ENCODE results near the gene CUEDC2.

Gene CUEDC2

DNA sequence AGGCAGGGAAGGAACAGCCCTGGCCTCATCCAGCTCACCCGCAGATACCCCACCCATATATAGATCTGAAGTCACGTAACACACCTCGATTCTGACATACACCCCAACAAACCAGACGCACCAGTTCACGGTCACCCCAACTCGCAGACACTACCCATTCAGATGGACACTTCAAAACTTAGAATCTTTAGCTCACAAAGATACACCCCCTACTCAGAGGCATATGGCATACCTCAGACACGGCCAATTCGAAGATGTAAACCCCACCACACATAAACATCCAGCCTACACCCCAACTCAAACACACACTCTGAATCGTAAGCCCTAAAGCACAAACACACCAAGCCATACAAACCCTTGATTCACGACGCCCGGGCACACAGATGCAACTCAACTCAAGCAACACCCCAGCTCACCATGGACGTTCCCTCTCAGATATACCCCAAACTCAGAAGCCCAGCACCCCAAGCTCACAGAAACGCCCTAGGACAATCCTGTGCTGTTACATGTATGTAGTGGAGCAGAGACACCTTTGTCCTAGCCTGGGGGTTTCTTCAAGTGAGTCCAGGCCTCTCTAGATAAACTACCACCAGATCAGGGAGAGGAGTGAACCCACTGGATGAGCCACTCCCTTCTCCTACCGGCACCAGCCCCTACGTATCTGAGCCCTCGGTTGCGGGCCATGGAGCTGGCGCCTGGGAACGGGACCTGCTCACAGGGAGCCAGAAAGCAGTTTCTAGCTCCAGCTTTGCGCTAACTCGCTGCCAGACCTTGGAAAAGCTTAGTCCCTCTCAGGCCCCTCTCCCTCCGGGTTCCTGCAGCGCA is 22.6 kb downstream of the CUEDC2 start:
- DNase-seq (ENCODE audit: low spot score) = no peak

DNA sequence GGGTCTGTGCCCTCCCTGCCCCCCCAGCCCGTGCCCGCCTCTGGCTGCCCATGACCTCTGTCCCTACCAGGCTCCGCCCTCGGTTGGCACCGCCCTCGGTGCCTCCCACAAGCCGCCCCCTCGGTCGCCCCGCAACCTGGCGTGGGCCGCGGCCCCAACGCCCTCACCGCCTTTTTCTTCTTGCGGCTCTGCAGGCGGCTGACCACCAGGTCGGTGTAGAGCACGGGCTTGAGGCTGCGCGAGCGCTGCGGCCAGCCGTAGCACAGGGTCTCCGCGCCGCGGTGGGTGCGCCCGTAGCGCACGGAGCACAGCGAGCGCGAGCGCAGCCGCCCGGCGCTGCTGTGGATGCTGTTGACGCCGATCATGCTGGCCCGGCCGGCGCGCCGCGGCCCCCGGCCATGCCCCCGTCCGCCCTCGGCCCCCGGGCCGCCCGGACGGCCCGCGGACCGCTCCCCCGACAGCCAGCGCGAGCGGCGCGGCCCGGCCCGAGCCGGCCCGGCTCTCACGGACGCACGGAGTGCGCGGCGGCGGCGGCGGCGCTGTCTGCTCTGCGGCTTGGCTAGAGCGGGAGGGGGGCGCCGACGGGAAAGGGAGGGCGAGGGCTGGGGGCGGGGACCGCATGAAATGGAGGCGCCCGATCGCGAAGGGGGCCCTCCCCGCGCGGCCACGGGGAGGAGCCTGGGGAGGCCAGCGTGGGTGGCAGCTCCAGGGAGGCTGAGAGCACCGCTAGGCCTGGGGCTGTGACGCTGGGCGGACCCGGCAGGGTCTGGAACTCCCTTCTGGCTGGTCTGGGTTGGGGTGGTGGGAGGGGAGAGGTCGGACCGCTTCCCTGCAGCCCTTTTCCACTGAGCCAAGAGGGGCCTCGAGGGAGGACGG is 23.4 kb downstream of the CUEDC2 start:
- DNase-seq (ENCODE audit: low spot score) = peak; percentile 77

DNA sequence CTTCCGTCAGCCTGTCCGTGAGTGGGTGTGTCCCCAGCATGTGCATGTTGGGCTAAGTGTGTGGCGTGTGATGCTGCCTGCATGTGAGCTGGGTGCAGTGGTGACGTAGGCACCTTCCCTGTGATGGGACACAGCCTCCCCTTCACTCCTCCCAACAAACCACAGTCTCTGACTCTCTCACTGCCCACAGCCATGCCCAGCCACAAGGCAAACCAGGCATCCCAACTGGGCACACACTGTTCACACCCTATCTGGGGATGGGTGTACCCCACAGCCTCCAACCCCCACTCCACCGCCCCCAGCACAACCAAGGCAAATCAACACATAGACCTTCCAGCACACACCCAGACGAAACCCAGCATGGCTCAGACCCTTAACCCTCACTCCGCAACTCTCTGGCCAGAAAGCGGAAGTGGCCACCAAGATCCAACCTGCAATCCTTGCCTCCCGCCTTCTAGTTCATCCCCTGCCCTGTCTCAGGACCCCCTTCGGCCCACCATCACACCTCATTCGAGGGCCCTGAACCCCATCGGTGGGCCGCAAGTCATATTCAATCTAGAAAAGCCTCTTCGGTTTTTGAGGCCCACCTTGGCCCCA is 24.1 kb downstream of the CUEDC2 start:
- no peak for DNase-seq (ENCODE audit: low spot score)

DNA sequence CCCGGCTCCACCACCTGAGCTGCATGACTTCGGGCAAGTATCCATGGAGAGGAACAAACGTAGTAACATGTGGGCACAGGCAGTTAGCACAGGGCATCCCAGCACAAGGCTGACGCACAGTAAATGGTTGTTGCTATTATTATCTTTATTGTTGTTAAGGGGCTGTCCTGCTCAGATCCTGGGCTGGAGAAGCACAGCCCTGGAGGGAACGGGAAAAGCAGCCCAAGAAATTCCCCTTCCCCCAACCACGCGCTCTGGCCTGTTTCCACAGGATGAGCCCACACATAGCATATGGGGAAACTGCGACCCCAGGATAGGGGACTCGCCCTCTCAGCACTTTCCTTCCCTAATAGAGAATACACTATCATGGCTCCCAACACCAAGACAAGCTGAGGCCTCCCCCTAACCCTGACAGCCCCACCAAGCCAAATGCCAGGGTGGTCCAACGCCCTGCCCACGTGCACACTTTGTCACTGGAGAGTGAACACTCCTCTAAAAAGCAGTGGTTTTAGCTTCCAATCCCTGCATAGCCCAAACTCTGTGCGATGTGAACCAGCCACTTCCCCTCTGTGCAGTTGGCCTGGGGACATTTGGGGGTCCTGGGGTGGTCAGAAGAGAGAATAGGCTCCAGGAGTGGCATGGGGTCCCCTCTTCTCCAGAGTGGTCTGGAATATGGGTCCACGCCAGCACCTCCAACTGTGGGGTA is 24.8 kb downstream of the CUEDC2 start:
- DNase-seq (ENCODE audit: low spot score) = no peak

DNA sequence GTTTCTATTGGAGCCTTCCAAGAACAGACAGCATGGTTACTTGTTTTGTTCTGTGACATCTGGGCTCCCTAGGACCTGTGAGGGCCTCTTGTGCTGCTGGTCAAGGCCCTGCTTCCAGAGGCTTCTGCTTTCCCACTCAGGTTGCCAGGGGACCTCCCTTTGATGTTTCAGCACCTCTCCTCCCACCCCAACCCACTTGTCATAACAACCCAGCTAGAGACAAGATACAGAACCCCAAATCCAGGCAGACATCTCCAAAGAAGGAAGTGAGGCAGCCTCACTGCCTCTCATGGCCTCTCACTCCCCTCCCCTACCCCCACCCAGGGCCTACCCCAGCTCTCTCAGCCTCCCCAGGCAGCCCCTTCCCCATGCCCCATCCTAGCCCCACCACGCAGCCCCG is 25.6 kb downstream of the CUEDC2 start:
- no peak for DNase-seq (ENCODE audit: low spot score)

DNA sequence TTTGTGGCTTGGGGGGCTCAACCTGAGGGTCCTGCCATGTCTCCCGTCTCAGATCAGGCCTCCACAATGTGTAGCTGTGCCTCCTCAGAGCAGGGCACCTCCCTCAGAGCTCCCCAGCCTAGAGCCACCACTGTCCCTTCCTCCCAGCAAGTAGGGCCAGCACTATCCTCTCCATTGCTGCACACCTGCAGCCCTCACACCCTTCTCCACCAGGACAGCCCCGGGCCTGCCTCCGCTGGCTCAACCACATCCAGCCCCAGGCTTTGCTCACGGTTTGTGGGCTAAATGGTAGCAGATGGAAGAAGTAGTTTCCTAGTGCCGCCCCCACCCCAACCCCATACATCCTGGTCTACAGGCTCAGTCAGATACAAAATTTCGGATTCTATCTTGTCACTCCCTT is 26.7 kb downstream of the CUEDC2 start:
- DNase-seq (ENCODE audit: low spot score) = no peak

DNA sequence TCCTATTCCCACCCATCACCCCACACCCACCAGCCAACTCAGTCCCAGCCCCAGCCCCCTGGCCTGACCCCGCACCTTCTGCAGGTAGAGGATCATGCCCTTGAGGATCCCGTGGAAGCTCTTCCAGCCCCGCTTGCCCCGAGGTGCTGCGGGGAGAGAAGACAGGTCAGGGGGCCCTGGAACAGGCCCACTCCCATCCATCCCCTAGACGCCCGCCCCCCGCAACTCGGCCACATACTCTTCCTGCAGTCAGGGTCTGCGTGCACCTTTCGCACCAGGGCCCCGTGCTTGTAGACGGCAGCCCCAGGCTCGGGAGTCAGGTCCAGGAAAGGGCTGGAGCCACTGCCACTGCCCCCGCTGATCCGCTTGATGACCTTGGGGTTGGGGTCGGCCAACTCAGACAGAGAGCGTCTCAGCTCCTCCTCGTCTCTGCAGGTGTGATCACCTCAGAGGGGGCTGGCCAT is 27.2 kb downstream of the CUEDC2 start:
- DNase-seq (ENCODE audit: low spot score) = no peak

DNA sequence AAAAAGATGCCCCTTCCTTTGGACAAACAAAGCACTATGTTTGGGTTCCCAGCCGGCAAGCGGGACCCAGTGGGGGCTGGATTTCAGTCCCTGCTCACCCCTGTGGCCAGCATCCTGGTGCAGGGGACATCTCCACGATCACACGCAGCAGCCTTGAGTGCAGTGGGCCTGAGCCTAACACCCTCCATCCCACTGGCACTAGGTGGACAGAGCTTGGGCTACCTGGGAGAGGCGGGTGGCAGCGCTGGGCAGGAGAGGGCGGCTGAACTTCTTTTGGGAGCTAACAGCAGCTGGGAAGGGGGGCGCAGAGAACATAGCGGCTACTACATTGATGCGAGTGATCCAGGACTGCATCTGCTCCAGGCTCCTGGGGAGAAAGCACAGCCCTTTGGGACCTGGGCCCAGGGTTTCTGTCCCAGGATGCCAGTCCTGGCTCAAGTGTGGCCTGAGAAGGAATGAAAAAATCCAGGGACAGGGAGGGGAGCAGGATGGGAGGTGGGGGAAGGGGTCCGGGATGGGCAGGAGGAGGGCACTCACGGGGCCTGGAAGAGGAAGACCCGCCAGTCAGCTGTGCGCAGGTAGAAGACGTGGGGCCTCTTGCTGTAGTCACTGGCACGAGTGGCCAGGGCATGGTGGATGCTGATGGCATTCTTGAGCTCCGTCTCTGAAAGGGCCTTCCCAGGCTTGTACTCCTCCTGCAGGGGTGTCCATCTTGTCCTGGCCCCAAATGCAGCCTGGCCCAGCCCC is 27.8 kb downstream of the CUEDC2 start:
- no peak for DNase-seq (ENCODE audit: low spot score)

DNA sequence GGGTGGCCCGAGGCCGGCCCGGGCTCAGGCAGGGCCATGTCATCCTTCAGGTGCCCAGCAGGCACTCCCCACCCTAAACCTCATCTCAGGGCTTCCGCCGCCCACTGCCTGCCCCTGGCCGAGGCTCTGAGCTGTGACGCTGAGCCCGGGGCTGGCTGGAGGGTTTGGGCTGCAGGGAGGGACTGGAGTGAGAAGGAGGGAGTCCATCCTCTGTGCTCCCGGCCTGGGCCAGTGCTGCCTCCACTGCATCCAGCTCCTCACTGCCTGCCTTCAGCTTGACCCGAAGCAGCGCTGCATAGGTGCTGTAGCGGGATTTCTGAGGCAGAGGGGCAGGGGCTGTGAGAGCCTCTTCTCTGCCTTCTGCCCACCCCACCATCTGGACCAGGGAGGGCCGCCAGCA is 29.3 kb downstream of the CUEDC2 start:
- no peak for DNase-seq (ENCODE audit: low spot score)

DNA sequence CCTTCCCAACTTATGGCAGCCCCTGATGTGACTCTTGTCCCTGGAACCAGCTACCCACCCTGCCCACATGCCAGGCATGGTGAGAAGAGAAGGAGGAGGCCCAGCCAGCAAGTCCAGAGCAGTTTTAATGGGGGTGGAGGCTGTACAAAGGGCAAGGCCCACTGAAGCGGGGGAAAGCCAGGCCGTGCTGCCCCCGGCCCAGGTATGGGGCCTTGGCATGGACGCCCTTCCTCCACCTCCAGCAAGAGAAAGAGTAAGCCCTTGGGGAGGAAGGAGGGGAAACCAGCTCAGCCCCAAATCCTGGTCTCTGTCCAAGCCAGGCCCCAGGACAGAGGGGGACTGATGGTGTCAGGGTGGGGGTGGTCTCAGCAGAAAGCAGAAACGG is 29.9 kb downstream of the CUEDC2 start:
- no peak for DNase-seq (ENCODE audit: low spot score)

DNA sequence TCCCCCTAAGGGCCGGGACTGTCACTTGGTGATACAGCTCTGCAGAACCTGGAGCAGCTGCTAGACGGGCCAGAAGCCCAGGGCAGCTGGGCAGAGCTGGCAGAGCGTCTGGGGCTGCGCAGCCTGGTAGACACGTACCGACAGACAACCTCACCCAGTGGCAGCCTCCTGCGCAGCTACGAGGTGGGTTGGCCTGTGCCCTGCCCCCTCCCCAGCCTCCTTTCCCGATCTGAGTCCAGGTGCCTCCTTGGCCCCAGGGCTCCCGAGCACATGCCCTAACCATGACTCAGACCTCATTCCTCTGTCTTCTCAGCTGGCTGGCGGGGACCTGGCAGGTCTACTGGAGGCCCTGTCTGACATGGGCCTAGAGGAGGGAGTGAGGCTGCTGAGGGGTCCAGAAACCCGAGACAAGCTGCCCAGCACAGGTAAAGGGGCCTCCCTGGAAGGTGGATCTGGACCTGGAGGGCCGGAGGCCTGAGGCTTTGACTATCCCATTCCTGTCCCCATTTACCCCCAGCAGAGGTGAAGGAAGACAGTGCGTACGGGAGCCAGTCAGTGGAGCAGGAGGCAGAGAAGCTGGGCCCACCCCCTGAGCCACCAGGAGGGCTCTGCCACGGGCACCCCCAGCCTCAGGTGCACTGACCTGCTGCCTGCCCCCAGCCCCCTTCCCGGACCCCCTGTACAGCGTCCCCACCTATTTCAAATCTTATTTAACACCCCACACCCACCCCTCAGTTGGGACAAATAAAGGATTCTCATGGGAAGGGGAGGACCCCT is 30.5 kb downstream of the CUEDC2 start:
- no peak for DNase-seq (ENCODE audit: low spot score)

DNA sequence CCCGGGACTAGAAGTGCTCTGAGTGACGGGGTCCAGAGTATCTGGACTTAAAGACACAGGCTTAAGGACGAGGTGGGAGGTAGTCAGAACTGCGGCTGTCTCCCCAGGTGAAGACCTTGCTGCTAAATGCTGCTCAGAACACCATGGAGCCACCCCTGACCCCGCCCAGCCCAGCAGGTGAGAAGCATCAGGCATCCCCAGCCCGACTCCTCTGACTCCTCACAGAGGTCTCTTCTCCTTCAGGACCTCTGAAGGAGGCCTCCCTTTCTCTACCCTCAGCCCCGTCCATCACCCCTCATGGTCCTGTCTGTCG is 31.1 kb downstream of the CUEDC2 start:
- no peak for DNase-seq (ENCODE audit: low spot score)

DNA sequence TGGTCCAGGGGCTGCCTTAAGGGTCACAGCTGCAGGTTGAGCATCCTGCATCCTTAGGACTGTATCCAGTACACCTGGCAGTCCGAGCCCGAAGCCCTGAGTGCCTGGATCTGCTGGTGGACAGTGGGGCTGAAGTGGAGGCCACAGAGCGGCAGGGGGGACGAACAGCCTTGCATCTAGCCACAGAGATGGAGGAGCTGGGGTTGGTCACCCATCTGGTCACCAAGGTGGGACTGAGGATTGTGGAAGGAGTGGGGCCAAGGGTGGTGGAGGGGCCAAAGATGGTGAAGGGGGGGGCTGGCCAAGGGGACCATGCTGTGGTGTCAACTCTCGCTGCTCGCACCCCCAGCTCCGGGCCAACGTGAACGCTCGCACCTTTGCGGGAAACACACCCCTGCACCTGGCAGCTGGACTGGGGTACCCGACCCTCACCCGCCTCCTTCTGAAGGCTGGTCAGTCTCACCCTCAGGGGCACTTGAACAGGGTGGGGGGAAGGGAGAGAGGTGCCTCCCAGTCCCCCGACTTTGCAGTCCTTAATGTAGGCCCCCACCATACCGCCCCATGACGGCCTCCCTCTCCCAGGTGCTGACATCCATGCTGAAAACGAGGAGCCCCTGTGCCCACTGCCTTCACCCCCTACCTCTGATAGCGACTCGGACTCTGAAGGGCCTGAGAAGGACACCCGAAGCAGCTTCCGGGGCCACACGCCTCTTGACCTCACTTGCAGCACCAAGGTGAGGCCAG is 31.6 kb downstream of the CUEDC2 start:
- DNase-seq (ENCODE audit: low spot score) = no peak

DNA sequence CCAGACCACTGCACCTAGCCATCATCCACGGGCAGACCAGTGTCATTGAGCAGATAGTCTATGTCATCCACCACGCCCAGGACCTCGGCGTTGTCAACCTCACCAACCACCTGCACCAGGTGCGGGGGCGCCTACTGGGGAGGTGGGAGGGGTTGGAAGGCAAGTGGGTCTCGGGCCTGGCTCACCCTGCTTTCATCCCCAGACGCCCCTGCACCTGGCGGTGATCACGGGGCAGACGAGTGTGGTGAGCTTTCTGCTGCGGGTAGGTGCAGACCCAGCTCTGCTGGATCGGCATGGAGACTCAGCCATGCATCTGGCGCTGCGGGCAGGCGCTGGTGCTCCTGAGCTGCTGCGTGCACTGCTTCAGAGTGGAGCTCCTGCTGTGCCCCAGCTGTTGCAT is 32.3 kb downstream of the CUEDC2 start:
- DNase-seq (ENCODE audit: low spot score) = no peak

DNA sequence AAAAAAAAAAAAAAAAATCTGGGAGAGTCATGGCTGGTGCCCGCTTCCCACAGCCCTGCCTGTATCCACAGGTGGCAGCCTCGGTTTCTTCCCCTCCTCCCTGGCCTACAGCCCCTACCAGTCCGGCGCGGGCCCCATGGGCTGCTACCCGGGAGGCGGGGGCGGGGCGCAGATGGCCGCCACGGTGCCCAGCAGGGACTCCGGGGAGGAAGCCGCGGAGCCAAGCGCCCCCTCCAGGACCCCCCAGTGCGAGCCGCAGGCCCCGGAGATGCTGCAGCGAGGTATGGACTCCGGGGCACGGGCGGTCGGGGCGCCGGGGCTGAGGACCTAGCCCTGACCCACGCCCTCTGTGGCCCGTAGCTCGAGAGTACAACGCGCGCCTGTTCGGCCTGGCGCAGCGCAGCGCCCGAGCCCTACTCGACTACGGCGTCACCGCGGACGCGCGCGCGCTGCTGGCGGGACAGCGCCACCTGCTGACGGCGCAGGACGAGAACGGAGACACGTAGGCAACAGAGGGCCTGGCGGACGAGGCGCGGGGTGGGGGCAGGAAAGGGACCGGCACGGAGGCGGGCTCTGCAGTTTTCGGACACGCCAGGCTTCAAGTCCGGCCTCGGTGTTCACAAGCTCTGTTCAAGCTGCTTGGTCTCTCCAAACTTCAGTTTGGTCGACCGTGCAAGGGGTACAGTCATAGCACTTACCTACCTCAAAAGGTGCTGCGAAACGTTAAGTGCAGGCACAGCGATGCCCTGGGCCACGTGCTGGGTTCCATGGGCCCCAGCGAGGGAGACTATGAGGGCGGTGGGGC is 33.0 kb downstream of the CUEDC2 start:
- peak; percentile 93 for DNase-seq (ENCODE audit: low spot score)

DNA sequence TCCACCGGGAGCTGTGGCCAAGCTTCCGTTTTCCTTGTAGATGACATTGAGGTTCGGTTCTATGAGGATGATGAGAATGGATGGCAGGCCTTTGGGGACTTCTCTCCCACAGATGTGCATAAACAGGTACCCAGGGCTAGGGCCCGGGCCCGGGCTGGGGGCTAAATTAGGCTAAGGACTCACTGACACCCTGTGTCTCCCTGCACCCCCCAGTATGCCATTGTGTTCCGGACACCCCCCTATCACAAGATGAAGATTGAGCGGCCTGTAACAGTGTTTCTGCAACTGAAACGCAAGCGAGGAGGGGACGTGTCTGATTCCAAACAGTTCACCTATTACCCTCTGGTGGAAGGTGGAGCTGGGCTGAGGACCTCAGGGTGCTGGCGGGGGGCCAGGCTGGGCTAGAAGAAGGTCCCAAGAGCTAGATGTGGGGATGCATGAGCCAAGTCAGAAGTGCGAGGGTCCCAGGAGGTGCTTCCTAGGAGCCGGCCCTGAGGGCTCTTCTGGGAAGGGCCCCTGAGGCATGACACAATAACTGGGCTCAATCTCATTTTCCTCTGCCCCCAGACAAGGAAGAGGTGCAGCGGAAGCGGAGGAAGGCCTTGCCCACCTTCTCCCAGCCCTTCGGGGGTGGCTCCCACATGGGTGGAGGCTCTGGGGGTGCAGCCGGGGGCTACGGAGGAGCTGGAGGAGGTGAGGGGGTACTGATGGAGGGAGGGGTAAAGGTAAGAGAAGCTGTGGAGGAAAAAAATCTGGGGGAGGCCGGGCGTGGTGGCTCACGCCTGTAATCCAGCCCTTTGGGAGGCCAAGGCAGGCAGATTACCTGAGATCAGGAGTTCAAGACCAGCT is 34.0 kb downstream of the CUEDC2 start:
- DNase-seq (ENCODE audit: low spot score) = no peak

DNA sequence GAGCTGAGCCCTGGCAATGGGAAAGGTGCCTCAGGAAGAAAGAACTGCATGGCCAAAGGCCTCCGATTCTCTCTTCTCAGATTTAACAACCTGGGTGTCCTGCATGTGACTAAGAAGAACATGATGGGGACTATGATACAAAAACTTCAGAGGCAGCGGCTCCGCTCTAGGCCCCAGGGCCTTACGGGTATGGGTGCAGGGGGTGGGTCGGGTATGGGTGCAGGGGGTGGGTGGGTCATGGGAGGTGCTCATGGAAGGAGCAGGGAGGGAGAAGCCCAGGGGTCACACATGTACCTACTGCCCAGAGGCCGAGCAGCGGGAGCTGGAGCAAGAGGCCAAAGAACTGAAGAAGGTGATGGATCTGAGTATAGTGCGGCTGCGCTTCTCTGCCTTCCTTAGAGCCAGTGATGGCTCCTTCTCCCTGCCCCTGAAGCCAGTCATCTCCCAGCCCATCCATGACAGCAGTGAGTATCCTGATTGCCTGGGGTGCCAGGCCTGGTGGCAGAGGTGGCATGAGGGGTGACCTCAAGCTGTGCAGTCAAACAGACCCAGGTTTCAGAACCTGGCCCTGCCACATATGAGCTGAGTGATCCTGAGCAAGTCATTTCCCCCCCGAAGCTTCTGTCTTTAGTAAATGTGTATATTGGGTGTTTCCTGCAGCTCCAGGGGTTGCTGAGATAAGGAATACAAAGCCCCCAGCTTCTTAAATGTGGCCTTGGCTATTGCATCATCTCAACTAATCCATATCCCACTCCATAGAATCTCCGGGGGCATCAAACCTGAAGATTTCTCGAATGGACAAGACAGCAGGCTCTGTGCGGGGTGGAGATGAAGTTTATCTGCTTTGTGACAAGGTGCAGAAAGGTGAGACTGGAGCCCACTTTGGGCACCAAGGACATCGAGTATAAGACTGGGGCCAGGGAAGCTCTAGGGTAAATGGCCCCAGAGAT is 34.9 kb downstream of the CUEDC2 start:
- DNase-seq (ENCODE audit: low spot score) = no peak
